NCI-H1694 treated with DMSO at 0.1 percent for 48 hours (cell line): ENCODE measurements around the gene CCNG1.
"Not testable (repeated sequence)": the region's sequence is repeated elsewhere in the genome, so short reads cannot be mapped to it uniquely, and the experiment has no call there.

Experiments
- DNase-seq: peaks from one replicate; lab custom pipeline; 2025; lab: John Stamatoyannopoulos, UW

CCNG1 gene

GRCh38 chr5:163444526-163444925 lies 7.1 kb downstream of the CCNG1 start:
- DNase-seq: no peak

GRCh38 chr5:163445345-163445744 lies 8.0 kb downstream of the CCNG1 start:
- no peak for DNase-seq

DNA sequence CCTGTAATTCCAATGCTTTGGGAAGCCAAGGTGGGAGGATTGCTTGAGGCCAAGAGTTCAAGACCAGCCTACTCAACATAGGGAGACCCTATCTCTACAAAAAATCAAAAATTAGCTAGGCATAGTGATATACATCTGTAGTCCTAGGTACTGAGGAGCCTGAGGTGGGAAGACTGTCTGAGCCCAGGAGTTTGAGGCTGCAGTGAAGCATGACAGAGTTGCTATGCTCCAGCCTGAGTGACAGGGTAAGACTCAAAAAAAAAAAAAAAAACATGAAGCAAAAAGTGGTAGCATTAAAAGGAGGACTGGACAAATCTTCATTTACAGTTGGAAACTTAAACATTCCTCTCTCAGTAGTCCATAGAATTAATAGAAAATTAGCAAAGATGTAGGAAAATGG lies 9.8 kb downstream of the CCNG1 start:
- DNase-seq: no peak

- no peak for DNase-seq
These were observed 10.5 kb downstream of the CCNG1 start for GRCh38 chr5:163447875-163448274.

GRCh38 chr5:163448491-163448890 lies 11.1 kb downstream of the CCNG1 start:
- no peak for DNase-seq

DNA sequence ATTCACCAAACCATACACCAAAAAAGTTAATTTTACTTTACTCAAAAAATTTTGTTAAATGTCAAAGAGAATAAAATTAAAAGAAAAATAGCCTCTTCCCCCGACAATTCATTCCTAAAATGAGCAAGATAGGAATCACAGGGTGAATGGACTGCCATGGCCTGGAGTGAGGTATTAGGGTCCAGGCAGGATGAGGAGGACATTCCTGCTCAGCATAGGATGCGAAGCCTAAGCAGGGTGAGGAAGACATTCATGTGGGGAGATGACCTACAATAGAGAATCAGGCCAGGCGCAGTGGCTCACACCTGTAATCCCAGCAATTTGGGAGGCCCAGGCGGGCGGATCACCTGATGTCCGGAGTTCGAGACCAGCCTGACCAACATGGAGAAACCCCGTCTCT lies 14.1 kb downstream of the CCNG1 start:
- no peak for DNase-seq

DNA sequence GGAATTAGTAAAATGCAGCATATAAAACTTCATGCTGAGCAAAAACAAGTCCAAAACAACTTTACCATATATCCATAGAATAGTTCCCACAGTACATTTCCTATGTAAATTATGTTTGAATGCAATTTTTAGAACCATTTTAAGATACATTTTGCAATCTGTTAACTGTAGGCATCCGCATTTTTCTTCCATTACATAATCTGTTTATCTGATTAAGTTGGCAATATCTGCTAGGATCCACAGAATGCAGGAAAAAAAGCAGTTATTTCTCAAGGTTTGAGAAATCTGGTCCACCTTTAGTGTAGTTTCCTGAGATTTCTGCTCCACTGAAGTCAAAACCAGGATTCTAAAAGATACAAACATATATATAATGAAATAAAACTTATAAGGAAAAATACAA lies 16.3 kb downstream of the CCNG1 start:
- no peak for DNase-seq

- not testable (repeated sequence) for DNase-seq
These were observed 18.0 kb downstream of the CCNG1 start for GRCh38 chr5:163455406-163455805.

DNA sequence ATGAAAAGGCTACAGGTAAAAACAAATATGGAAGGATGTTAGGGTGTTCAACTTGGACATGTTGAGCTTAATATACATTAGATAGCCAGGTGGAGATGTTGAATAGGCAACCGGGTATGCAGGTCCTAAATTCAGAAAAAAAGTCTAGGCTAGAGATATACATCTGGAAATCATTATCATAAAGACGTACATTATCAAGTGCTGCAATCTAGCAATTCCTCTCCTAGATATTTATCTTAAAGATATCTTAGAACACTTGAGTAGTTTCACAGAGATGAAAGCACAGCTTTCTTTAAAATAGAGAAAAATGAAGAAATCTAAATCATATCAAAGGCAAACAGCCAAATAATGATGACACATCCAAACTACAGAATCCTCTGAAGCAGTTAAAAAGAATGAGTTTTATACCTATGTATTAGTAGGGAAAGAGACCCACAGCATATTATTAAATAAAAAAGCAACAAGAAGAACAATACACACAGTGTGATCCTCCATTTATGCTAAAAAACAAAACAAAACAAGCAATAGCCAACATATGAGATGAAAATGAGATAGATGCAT lies 18.7 kb downstream of the CCNG1 start:
- DNase-seq: no peak

- no peak for DNase-seq
These were observed 19.4 kb downstream of the CCNG1 start for GRCh38 chr5:163456840-163457239.

DNA sequence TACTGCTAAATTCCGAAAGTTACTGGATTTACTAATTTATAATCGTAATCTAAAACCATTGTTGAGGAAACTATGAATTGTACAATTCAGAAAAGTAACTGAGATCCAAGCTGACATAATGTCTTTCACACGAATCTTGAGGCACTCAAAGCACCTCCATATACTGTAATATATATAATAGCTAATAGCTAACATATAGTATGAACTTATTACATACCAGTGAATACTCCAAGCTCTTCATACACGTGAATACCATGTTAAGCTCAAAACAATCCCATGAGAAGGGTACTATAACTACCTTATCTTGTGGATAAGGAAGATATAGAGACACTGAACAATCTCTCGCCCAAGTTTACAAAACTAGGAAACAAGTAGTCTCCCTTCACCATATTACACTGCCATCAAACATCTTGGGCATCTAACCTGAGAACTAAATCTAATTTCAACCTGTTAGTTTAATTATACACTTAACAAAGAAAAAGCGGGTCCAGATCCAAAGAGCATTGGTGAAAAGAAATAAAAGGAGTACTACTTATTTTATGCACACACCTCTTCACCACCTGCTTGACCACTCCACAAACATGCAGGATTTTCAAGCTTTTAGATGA lies 21.5 kb downstream of the CCNG1 start:
- DNase-seq: no peak

- DNase-seq: no peak
These were observed 22.0 kb downstream of the CCNG1 start for GRCh38 chr5:163459462-163459818.

DNA sequence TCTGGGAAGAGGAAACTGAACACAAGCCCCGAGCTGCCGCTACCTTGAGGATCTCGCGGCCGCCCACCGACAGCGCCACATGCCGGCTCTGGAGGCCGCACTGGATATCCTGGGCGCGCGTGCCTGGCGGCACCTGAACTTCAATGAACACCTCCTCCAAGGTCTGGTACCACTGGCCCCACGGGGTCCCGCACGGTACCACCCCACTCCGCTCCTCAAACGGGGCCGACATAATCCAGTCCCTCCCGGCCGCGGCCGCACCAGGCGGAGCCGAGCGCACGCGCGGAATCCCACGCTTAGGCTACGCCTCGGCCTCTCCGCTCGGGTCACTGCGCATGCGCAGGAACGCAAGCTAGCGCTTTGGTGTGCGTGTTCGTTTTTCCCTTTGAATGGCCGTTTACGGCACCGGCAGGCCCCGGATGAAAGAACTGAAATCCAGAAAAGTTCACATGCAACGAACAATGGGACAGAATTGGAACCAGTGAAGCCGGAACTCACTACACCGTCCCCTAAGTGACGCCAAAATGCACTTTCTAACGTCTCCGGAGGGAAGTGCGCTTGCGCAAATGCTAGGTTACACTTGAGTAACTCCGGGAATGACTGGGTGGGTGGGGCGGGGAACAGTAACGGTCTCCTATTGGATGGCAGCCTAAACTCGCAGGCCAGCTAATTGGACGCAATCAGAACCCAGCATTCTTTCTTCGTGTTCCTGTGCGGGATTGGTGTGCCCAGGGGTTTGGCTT lies 22.6 kb downstream of the CCNG1 start, which contains the start of gene NUDCD2:
NUDCD2 (minus strand) TSS at position 284 of the 743 bp plus-strand sequence; CDS start at position 232, 52 bp downstream.
- peak; percentile 96 for DNase-seq

- DNase-seq: peak; percentile 62
These were observed 23.3 kb downstream of the CCNG1 start, which contains the start of gene HMMR for GRCh38 chr5:163460562-163461171. HMMR (plus strand) TSS chr5:163460632; CDS start chr5:163460693, 61 bp downstream.

GRCh38 chr5:163463063-163463435 lies 25.7 kb downstream of the CCNG1 start:
- no peak for DNase-seq

DNA sequence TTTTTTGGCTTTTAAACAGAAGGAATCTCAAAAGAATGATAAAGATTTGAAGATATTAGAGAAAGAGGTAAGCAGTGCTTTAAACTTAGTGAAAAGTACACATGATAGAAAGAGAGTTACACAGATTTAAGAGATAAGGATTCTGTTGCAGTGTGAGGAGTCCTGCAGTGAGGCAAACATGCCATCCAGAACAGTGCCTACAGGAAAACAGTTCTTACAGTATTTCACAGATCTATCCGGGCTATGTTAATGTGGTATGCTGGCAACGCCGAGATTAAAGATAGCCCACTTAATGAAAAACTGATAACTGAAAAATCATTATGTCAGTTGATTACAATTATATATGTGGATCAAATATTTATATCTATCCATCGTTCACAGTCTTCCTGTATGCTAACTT lies 30.3 kb downstream of the CCNG1 start:
- no peak for DNase-seq

DNA sequence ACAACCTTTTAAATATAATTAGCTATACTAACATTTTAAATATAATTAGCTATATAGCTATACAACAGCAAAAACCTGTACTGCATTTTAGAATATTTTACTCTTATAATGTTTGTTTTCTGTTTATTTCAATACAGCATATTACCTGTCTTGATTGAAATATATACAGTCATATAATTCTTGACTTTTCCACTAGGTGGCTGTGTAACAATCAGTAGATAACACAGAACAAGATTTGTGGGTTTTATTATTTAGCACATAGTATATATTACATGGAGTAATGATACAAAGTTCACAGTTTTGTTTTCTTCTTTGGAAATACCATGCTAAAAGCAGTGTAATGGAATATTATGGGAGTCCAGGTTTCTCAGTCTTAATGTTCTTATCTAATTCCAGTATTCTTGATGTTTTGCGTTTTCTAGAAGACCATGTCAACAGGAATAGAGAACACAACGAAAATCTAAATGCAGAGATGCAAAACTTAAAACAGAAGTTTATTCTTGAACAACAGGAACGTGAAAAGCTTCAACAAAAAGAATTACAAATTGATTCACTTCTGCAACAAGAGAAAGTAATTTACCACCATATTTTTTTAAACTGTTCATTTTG lies 36.3 kb downstream of the CCNG1 start:
- peak; percentile 2 for DNase-seq

- no peak for DNase-seq
These were observed 38.0 kb downstream of the CCNG1 start for GRCh38 chr5:163475411-163475810.

DNA sequence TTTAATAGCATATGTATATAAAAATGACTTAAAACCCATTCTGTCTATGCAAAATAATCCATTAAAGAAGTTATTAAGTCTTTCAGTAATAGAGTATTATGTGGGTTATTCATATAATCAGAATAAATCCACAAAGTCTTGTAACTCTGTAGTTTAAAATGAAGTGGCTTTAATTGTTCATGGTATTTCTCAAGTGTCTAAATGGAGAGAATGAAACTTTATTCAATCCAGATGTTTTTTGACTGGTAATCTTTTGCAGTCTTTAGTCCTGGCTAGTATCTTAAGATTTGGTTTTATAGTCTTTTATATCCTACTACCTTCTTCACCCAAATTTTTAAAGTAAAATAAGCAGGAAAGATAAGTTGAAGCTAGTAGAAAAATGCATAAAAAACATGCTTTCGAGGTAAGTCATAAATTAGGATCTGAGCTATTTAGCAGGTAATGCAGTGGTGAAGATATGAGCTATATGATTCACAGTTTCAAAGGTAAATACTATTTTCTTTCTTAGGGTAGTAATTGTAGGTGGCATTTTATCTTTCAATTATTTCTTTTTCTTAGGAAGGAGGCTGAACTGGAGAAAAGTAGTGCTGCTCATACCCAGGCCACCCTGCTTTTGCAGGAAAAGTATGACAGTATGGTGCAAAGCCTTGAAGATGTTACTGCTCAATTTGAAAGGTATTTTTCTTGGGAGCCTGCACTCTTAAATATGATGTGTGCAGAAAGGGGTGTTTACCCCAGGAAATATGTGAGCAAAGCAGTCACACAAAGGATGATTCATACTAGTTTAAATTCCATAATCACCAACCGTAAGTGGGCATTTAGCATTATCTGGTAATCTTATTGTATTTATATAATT lies 41.0 kb downstream of the CCNG1 start:
- DNase-seq: no peak

GRCh38 chr5:163478982-163479271 lies 41.5 kb downstream of the CCNG1 start:
- DNase-seq: no peak

- no peak for DNase-seq
These were observed 51.8 kb downstream of the CCNG1 start for GRCh38 chr5:163489055-163489744.
